DND-41 (cell line): ENCODE data around the gene UBTD1.

Experiments
- ATAC-seq: fragments of 200-7000 bp; cut with Tn5 transposase; 3 replicates; pipeline ENCODE4 v1.9.1; 2021; ENCODE audit warnings: low read depth; ENCODE audit not compliant: insufficient read depth
- DNase-seq: peaks from one replicate; pipeline ENCODE4 v3.0.0-alpha.2; 2020
- H2AFZ ChIP-seq: 2 replicates; pipeline ENCODE4 v1.6.0; 2012; ENCODE audit warnings: low read depth, low read length
- H3K27ac ChIP-seq: 2 replicates; pipeline ENCODE4 v1.5.1; 2012; ENCODE audit warnings: low read length, inconsistent platforms
- H3K27me3 ChIP-seq: fragments of 200-600 bp; sonication (generic); 2 replicates; pipeline ENCODE4 v1.6.0; 2012; ENCODE audit warnings: low read length, mild to moderate bottlenecking, inconsistent platforms; ENCODE audit not compliant: insufficient read depth, poor library complexity
- H3K36me3 ChIP-seq: 2 replicates; pipeline ENCODE4 v1.5.1; 2012; ENCODE audit warnings: low read length, inconsistent platforms; ENCODE audit not compliant: insufficient read depth
- H3K4me1 ChIP-seq: 2 replicates; pipeline ENCODE4 v1.5.1; 2012; ENCODE audit warnings: mild to moderate bottlenecking, low read length; ENCODE audit not compliant: insufficient read depth
- H3K4me2 ChIP-seq: 2 replicates; pipeline ENCODE4 v1.6.0; 2012; ENCODE audit warnings: mild to moderate bottlenecking, moderate library complexity, low read length, inconsistent platforms; ENCODE audit not compliant: insufficient read depth
- H3K4me3 ChIP-seq, 2 experiments: fragments of 200-600 bp in 1 of 2; shearing (Covaris generic) in 1 of 2; 2 replicates each; pipeline ENCODE4 v1.5.1; 2012 to 2016; ENCODE audit warnings: inconsistent platforms in 2 of 2, low read length in 2 of 2, mild to moderate bottlenecking in 2 of 2, low read depth in 1 of 2, moderate library complexity in 1 of 2
- H3K79me2 ChIP-seq: 2 replicates; pipeline ENCODE4 v1.6.0; 2012; ENCODE audit warnings: low read length, inconsistent platforms; ENCODE audit not compliant: insufficient read depth
- H3K9ac ChIP-seq: 2 replicates; pipeline ENCODE4 v1.6.0; 2012; ENCODE audit warnings: low read depth, mild to moderate bottlenecking, inconsistent platforms, low read length, moderate library complexity
- H3K9me3 ChIP-seq: 2 replicates; pipeline ENCODE4 v1.5.1; 2012; ENCODE audit warnings: low read length, moderate library complexity, mild to moderate bottlenecking, inconsistent platforms; ENCODE audit not compliant: insufficient read depth, severe bottlenecking
- H4K20me1 ChIP-seq: 2 replicates; pipeline ENCODE4 v1.6.0; 2012; ENCODE audit warnings: low read length; ENCODE audit not compliant: insufficient read depth
- EZH2 ChIP-seq: IDR thresholded peaks from 3 replicates; pipeline ENCODE4 v1.6.1; 2012; ENCODE audit warnings: borderline replicate concordance, low read depth, mild to moderate bottlenecking, moderate library complexity, low read length, inconsistent platforms; ENCODE audit not compliant: severe bottlenecking
- TF ChIP-seq, protein P1 (sequence below): IDR thresholded peaks from 2 replicates; pipeline ENCODE4 v1.5.1; 2012; ENCODE audit warnings: borderline replicate concordance, low read length, moderate library complexity, mild to moderate bottlenecking; ENCODE audit not compliant: poor library complexity, severe bottlenecking; ENCODE audit errors: extremely low read depth

Gene UBTD1

DNA sequence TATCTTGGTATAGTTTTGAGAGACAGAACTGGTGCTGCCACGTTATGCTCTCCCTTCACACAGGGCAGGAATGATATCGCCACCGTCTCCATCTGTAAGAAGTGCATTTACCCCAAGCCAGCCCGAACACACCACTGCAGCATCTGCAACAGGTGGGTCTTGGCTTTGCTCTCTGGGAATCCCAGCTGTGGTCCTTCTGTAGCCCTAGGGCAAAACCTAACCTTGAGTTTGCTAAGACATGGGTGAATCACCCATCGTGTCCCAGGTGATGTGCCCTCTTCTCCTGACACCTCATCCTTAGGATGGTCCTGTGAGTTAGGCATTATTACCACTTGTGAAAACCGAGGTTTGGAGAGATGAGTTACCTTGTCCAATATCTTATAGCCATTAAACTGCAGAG lies 46.4 kb upstream of the UBTD1 start:
- Histone ChIP-seq H4K20me1 (peaks cover 12% of the 10 kb centered on the region), H3K9ac (no peak overlapping the region), H3K36me3 (peaks cover 63% of the 10 kb centered on the region), H3K9me3 (no peaks in the 10 kb centered on the region), H3K4me3 (no peak overlapping the region), H2AFZ (no peak overlapping the region), H3K4me1 (peaks cover 10% of the 10 kb centered on the region), H3K4me2 (no peak overlapping the region), H3K79me2 (peaks cover 49% of the 10 kb centered on the region), H3K27ac (no peak overlapping the region), H3K27me3 (no peaks in the 10 kb centered on the region)
- no peak for TF ChIP-seq EZH2
- TF ChIP-seq, protein P1, sequence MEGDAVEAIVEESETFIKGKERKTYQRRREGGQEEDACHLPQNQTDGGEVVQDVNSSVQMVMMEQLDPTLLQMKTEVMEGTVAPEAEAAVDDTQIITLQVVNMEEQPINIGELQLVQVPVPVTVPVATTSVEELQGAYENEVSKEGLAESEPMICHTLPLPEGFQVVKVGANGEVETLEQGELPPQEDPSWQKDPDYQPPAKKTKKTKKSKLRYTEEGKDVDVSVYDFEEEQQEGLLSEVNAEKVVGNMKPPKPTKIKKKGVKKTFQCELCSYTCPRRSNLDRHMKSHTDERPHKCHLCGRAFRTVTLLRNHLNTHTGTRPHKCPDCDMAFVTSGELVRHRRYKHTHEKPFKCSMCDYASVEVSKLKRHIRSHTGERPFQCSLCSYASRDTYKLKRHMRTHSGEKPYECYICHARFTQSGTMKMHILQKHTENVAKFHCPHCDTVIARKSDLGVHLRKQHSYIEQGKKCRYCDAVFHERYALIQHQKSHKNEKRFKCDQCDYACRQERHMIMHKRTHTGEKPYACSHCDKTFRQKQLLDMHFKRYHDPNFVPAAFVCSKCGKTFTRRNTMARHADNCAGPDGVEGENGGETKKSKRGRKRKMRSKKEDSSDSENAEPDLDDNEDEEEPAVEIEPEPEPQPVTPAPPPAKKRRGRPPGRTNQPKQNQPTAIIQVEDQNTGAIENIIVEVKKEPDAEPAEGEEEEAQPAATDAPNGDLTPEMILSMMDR = no peak
- ATAC-seq = no peak
- DNase-seq = no peak

DNA sequence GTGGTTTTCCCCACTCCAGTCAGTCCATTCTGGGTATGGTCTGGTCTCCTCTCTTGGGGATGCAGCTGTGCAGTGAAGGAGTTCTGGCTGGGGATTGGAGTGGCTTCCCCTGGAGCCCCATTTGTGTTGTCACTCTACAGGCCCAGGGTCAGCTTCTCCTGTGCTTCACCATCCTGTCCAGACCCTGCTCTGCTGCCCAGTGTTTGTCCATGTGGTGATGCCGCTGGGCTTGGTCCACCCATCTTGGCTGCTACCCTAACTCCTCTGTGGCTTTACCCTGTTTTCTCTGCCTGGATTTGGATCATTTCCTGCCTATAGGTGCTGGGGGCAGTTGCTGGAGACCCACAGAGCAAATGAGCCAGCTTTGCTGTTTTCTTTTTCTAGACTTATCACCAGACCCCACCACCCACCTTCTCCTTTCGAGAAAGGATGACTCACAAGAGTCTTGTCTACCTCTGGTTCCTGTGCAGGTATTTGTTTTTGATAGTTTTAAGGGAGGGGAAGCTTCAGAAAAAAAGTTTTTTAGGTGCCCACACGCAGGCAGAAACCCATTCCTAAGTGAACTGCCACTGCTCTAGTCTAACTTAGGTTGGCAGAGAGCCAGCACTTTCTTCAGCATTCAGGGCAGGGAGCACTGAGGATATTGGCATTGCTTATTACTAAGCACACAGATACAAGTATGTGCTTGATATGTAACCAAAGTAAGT lies 44.2 kb upstream of the UBTD1 start:
- Histone ChIP-seq H3K4me1 (no peaks in the 10 kb centered on the region), H3K4me3 (no peak overlapping the region), H3K9me3 (no peaks in the 10 kb centered on the region), H3K9ac (no peak overlapping the region), H3K79me2 (peaks cover 29% of the 10 kb centered on the region), H3K4me2 (no peak overlapping the region), H3K27ac (no peak overlapping the region), H2AFZ (no peak overlapping the region), H3K36me3 (peaks cover 83% of the 10 kb centered on the region), H4K20me1 (peaks cover 16% of the 10 kb centered on the region), H3K27me3 (no peaks in the 10 kb centered on the region)
- TF ChIP-seq EZH2 = no peak
- TF ChIP-seq, protein P1 = no peak
- DNase-seq = no peak
- no peak for ATAC-seq

DNA sequence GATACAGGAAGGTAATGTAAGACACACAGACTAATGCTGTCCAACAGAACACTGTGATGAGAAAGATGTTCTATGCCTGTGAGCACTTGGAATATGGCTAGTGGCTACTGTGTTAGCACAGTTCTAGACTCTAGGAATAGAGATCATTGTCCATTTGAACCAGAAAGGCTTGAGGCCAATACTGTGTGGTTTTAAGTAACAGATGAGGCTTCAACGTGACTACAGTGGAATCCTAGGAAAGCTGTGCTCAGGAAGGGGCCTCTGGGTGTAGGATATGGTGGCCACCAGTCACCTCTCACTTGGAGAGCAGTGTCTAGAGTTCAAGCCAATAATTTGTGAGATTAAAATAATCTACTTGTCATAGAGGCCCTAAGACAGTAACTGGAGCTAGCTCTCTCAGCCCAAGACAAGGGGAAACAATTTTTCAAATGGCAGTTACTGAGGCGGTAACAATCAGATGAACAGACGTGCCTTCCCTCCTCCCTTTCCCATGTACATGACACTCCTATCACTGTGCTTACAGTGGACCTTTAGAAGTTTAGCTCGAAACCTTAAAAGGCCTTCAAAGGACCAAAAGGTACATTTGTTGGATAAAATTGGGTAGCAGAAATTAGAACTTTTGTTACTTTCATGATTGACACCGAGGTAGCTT lies 42.6 kb upstream of the UBTD1 start:
- no peaks in the 10 kb centered on the region for H3K4me1 ChIP-seq
- no peak overlapping the region for H2AFZ ChIP-seq
- no peak for TF ChIP-seq EZH2
- TF ChIP-seq, protein P1 = no peak
- H3K27ac ChIP-seq = no peak overlapping the region
- peaks cover 17% of the 10 kb centered on the region for H4K20me1 ChIP-seq
- no peak overlapping the region for H3K9ac ChIP-seq
- no peak overlapping the region for H3K4me3 ChIP-seq
- H3K4me2 ChIP-seq = no peak overlapping the region
- ATAC-seq (0 out of 3 replicates have a peak, but pooled peaks have one; percentile 2), DNase-seq (no peak)
- peaks cover 15% of the 10 kb centered on the region; the same call in 1 of the 2 replicates for H3K79me2 ChIP-seq
- H3K27me3 ChIP-seq = no peaks in the 10 kb centered on the region
- peaks cover 98% of the 10 kb centered on the region for H3K36me3 ChIP-seq
- no peaks in the 10 kb centered on the region for H3K9me3 ChIP-seq
